Neuronal stem cell (in vitro differentiated cells): ENCODE results near the gene PTH1R.

Experiments used
- DNase-seq: peaks from one replicate; pipeline ENCODE4 v3.0.0-alpha.2; 2013; ENCODE audit warnings: low spot score
- H2AFZ ChIP-seq: one replicate; pipeline ENCODE4 v1.6.1; 2013; ENCODE audit warnings: mild to moderate bottlenecking, low read length, inconsistent platforms
- H2AK5ac ChIP-seq: 2 replicates; pipeline ENCODE4 v1.6.1; 2013; ENCODE audit warnings: low read depth, mild to moderate bottlenecking, inconsistent platforms, low read length, moderate library complexity, mixed read lengths
- H2BK120ac ChIP-seq: 2 replicates; pipeline ENCODE4 v1.6.1; 2013; ENCODE audit warnings: low read depth, mild to moderate bottlenecking, inconsistent platforms, low read length, moderate library complexity, mixed read lengths
- H2BK12ac ChIP-seq: one replicate; pipeline ENCODE4 v1.6.1; 2013; ENCODE audit warnings: low read length, inconsistent platforms
- H2BK15ac ChIP-seq: 2 replicates; pipeline ENCODE4 v1.6.1; 2013; ENCODE audit warnings: mild to moderate bottlenecking, low read length, inconsistent platforms, mixed read lengths
- H2BK5ac ChIP-seq: one replicate; pipeline ENCODE4 v1.6.1; 2013; ENCODE audit warnings: inconsistent platforms, mild to moderate bottlenecking, low read length, moderate library complexity
- H3K14ac ChIP-seq: one replicate; pipeline ENCODE4 v1.6.1; 2013; ENCODE audit warnings: low read length, inconsistent platforms
- H3K18ac ChIP-seq: 2 replicates; pipeline ENCODE4 v1.6.1; 2013; ENCODE audit warnings: low read length, inconsistent platforms
- H3K23ac ChIP-seq: 2 replicates; pipeline ENCODE4 v1.6.1; 2013; ENCODE audit warnings: low read depth, mild to moderate bottlenecking, mixed read lengths, low read length, inconsistent platforms; ENCODE audit not compliant: poor library complexity
- H3K27ac ChIP-seq: replicated peaks from 3 replicates; pipeline ENCODE4 v1.5.1; 2013; ENCODE audit warnings: low read length, inconsistent platforms
- H3K27me3 ChIP-seq, 3 experiments: 2 replicates each; pipeline ENCODE4 v1.6.1; 2013; ENCODE audit warnings: low read length in 3 of 3, mild to moderate bottlenecking in 2 of 3, inconsistent platforms in 1 of 3, low read depth in 1 of 3, mixed read lengths in 1 of 3, moderate library complexity in 1 of 3; ENCODE audit not compliant: control insufficient read depth in 3 of 3, insufficient read depth in 3 of 3
- H3K36me3 ChIP-seq, 2 donors: replicated peaks in 1 of 2; 2 replicates each; pipeline ENCODE4 v1.6.1; 2013; ENCODE audit warnings: low read length in 2 of 2; ENCODE audit not compliant: control insufficient read depth in 2 of 2, insufficient read depth in 2 of 2
- H3K4ac ChIP-seq: 2 replicates; pipeline ENCODE4 v1.6.1; 2013; ENCODE audit warnings: inconsistent platforms, mild to moderate bottlenecking, low read length, moderate library complexity
- H3K4me1 ChIP-seq, 2 donors: 1 replicate in 1 of 2; 2 replicates in 1 of 2; pipeline ENCODE4 v1.6.1; 2013; ENCODE audit warnings: low read length in 2 of 2, low read depth in 1 of 2; ENCODE audit not compliant: control insufficient read depth in 2 of 2, insufficient read depth in 1 of 2
- H3K4me2 ChIP-seq: one replicate; pipeline ENCODE4 v1.6.1; 2013; ENCODE audit warnings: mild to moderate bottlenecking, low read length, inconsistent platforms; ENCODE audit not compliant: insufficient read depth, poor library complexity, severe bottlenecking
- H3K4me3 ChIP-seq, 2 donors: 2 replicates each; pipeline ENCODE4 v1.5.1; 2013; ENCODE audit warnings: low read length in 2 of 2, mild to moderate bottlenecking in 2 of 2, inconsistent platforms in 1 of 2, moderate library complexity in 1 of 2
- H3K79me1 ChIP-seq: one replicate; pipeline ENCODE4 v1.6.1; 2013; ENCODE audit warnings: low read depth, mild to moderate bottlenecking, inconsistent platforms, low read length, moderate library complexity
- H3K9ac ChIP-seq: one replicate; pipeline ENCODE4 v1.6.1; 2013; ENCODE audit warnings: mild to moderate bottlenecking, low read depth, low read length, inconsistent platforms; ENCODE audit not compliant: poor library complexity
- H3K9me3 ChIP-seq, 2 donors: replicated peaks in 1 of 2; 2 replicates each; pipeline versions ENCODE3 to v1.6.1; 2013; ENCODE audit warnings: low read length in 2 of 2, mild to moderate bottlenecking in 2 of 2, inconsistent platforms in 1 of 2, low read depth in 1 of 2, mixed read lengths in 1 of 2, moderate library complexity in 1 of 2; ENCODE audit not compliant: control insufficient read depth in 2 of 2, insufficient read depth in 1 of 2
- H4K8ac ChIP-seq: one replicate; pipeline ENCODE4 v1.6.1; 2013; ENCODE audit warnings: low read depth, mild to moderate bottlenecking, inconsistent platforms, low read length, moderate library complexity
- H4K91ac ChIP-seq: one replicate; pipeline ENCODE4 v1.6.1; 2013; ENCODE audit warnings: low read length, low read depth, mild to moderate bottlenecking, inconsistent platforms; ENCODE audit not compliant: poor library complexity
- WGBS, 2 donors: extraction: QIAGEN DNeasy Blood & Tissue Kit; methylation state at CpG; one replicate each; pipeline ENCODE4 v1.1.7; 2013; ENCODE audit warnings: missing lambda C conversion rate in 2 of 2, mixed read lengths in 1 of 2; ENCODE audit not compliant: insufficient read length in 2 of 2, insufficient replicate concordance in 1 of 2; ENCODE audit errors: extremely low coverage in 2 of 2; 5-methylcytosine and 5-hydroxymethylcytosine counted together

Gene PTH1R

GRCh38 chr3:46880884-46881595 is 3.5 kb downstream of the PTH1R start:
- Histone ChIP-seq H3K27me3 (peaks cover 17 to 92% (median 55%) of the 10 kb centered on the region in 3 experiments), H3K9ac (peak overlapping the region; percentile 86), H4K8ac (no peak overlapping the region), H2AFZ (peak overlapping the region; percentile 94), H3K4me3 (peak overlapping the region in 1 of 2 donors; percentile 68), H3K4me2 (peak overlapping the region; percentile 100), H3K79me1 (no peaks in the 10 kb centered on the region), H3K18ac (peak overlapping the region; percentile 64), H2BK15ac (peak overlapping the region; percentile 75), H3K36me3 (no peaks in the 10 kb centered on the region), H3K4me1 (peaks cover 8 to 20% of the 10 kb centered on the region in 2 donors), H2BK5ac (no peak overlapping the region), H2BK12ac (peak overlapping the region; percentile 73), H3K4ac (no peak overlapping the region), H3K23ac (no peak overlapping the region), H4K91ac (peak overlapping the region; percentile 27), H3K27ac (no peak overlapping the region), H2AK5ac (peak overlapping the region; percentile 91), H2BK120ac (peak overlapping the region; percentile 61), H3K14ac (peak overlapping the region; percentile 47), H3K9me3 (peaks cover 0 to 6% of the 10 kb centered on the region in 2 donors)
- no CpG with 5 or more reads among the region's 29 CpGs for WGBS, 2 donors
- no peak for DNase-seq

- H3K14ac ChIP-seq: peak overlapping the region; percentile 21
- H3K79me1 ChIP-seq: no peaks in the 10 kb centered on the region
- no peak overlapping the region for H3K4ac ChIP-seq
- peak overlapping the region; percentile 73 for H2BK12ac ChIP-seq
- H4K8ac ChIP-seq: no peak overlapping the region
- peak overlapping the region; percentile 94 for H2AFZ ChIP-seq
- H3K23ac ChIP-seq: no peak overlapping the region
- peak overlapping the region; percentile 84 for H2AK5ac ChIP-seq
- H2BK15ac ChIP-seq: peak overlapping the region; percentile 75
- peaks cover 8 to 20% of the 10 kb centered on the region in 2 donors for H3K4me1 ChIP-seq
- peak overlapping the region; percentile 30 for H4K91ac ChIP-seq
- H3K4me3 ChIP-seq: peak overlapping the region; percentile 38 to 80
- peak overlapping the region; percentile 100 for H3K4me2 ChIP-seq
- H3K9me3 ChIP-seq: peaks cover 0 to 6% of the 10 kb centered on the region in 2 donors
- H3K18ac ChIP-seq: peak overlapping the region; percentile 64
- H3K36me3 ChIP-seq: no peaks in the 10 kb centered on the region
- no peak for DNase-seq
- H3K9ac ChIP-seq: peak overlapping the region; percentile 86
- WGBS, 2 donors: no CpG with 5 or more reads among the region's 83 CpGs
- peaks cover 17 to 91% (median 56%) of the 10 kb centered on the region in 3 experiments for H3K27me3 ChIP-seq
- peak overlapping the region; percentile 61 for H2BK120ac ChIP-seq
- no peak overlapping the region for H3K27ac ChIP-seq
- no peak overlapping the region for H2BK5ac ChIP-seq
These were observed 4.3 kb downstream of the PTH1R start for GRCh38 chr3:46881596-46882376.

- peak; percentile 39 for DNase-seq
- Histone ChIP-seq H3K14ac (peak overlapping the region; percentile 56), H3K27ac (no peak overlapping the region), H3K79me1 (no peaks in the 10 kb centered on the region), H3K4me1 (peaks cover 8 to 20% of the 10 kb centered on the region in 2 donors), H2AK5ac (no peak overlapping the region), H3K4ac (peak overlapping the region; percentile 53), H2BK15ac (peak overlapping the region; percentile 75), H3K4me2 (peak overlapping the region; percentile 100), H3K4me3 (peak overlapping the region; percentile 38 to 80), H2BK12ac (no peak overlapping the region), H2BK5ac (no peak overlapping the region), H3K23ac (peak overlapping the region; percentile 55), H3K27me3 (peaks cover 17 to 90% (median 56%) of the 10 kb centered on the region in 3 experiments), H3K36me3 (no peaks in the 10 kb centered on the region), H4K8ac (no peak overlapping the region), H4K91ac (no peak overlapping the region), H2AFZ (peak overlapping the region; percentile 94), H3K18ac (peak overlapping the region; percentile 91), H2BK120ac (peak overlapping the region; percentile 31), H3K9me3 (peaks cover 0 to 6% of the 10 kb centered on the region in 2 donors), H3K9ac (peak overlapping the region; percentile 60)
- no CpG with 5 or more reads among the region's 72 CpGs for WGBS, 2 donors
These were observed 5.0 kb downstream of the PTH1R start for GRCh38 chr3:46882377-46883053.
